Stimulated activated CD8-positive, alpha-beta memory T cell treated with anti-CD3 and anti-CD28 coated beads, Interleukin-12 subunit alpha, Interleukin-12 subunit beta, amount 100 ng/mL, for 24 hours (primary cell): ENCODE data around the gene ASPG.

Experiments
- DNase-seq: peaks from one replicate; pipeline ENCODE4 v3.0.0-alpha.2; 2020; ENCODE audit errors: extremely low read depth

Gene ASPG

GRCh38 chr14:104135904-104136471 is 50.5 kb downstream of the ASPG start:
- DNase-seq, result no peak

GRCh38 chr14:104136472-104137296 is 51.2 kb downstream of the ASPG start:
- no peak for DNase-seq

DNA sequence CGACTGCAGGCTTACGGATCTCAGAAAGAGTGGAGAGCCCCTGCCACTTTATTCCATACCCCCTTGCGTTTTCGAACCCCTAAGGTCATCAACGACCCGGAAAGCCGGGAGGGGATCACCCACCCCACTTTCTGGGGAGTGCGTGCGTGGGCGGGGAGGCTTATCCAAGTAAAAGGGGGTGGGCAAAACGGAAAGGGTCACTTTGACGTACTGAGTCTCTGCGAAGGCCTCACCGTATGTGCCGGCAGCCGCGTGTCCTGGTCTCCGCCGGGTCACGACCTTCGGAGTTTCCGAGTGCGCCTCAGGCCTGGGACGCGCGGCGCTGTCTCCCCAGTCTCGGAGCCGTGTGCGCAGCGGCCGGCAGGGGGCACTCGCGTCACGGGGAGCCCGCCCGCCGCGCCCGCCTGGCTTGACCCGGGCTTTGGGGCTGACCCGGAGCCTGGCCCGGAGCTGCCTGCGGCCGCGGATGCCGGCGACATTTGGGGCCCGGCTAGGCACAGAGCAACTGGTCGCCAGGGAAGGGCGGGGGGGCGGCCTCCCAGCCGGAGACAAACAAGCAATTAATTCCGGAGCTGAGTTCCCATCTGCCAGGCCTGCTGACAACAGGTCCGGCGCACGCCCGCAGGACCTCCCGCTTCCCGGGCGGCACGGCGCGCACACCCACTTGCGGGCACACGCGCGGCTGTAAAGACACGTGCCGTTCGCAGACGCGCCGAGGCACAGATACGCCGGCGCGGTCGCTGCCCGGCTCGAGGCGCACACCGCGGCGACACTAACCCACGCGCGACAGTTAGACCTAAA is 52.0 kb downstream of the ASPG start:
- DNase-seq, result no peak

GRCh38 chr14:104138098-104138717 is 52.7 kb downstream of the ASPG start, which contains the start of gene KIF26A:
TSS of gene KIF26A (plus strand) at chr14:104138587. CDS start at chr14:104138723, 136 bp downstream.
- DNase-seq, result no peak

- DNase-seq, result no peak
These were observed 53.4 kb downstream of the ASPG start for GRCh38 chr14:104138718-104139459.

- DNase-seq, result no peak
These were observed 54.1 kb downstream of the ASPG start for GRCh38 chr14:104139460-104140212.

DNA sequence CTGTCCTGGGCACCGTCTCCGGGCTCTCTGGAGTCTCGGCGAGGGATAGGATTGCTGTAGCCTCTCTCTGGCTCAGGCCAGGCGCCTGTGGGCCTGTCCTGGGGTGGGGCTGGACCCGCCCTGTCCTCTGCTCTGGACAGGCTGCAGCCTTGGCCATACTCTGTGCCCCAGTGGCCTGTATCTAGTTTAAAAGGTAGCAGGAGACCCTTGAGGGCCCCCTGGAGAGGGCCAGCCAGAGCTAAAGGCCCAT is 54.6 kb downstream of the ASPG start:
- no peak for DNase-seq

DNA sequence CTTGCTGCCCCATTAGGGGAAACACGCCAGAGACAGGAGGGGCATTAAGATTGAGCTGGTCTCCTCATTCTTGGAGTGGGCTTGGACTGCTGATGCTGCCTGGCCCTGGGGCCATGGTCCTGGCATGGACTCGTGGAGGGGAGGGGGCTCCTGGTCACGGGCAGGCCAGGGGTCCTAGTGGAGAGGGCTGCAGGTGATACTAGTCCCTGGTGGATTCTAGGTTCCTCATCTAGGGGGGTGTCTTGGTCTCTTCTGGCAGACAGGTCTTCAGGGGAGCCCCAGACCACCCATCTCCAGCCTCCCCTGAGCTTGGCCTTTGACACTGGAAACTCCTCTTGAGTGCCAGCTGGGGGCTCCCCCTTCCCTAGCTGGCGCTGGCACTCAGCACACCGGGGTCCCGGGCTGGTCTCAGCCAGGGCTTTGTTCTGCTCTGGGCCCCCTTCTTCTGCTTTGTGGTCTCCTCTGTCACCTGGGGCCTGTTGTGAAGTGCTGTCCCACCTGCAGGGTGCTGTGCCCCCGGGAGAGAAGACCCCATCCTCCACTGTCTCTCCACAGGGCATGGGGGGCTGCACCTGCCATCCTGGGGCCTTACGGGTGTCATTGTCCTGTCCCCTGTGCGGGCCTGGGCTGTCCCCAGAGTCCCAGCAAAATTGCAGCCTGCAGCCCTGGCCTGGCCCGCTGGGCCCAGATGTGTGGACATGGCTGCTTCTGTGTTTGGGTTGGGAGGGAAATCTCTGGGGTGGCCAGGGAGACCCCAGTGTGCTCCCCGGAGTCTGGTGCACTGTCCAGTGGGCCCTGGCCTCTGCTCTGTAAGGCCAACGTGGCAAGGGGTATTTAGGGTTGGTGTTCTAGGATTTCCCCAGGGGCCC is 55.2 kb downstream of the ASPG start:
- DNase-seq, result no peak

GRCh38 chr14:104141621-104142091 is 56.2 kb downstream of the ASPG start:
- DNase-seq, result no peak

GRCh38 chr14:104142136-104142945 is 56.8 kb downstream of the ASPG start:
- DNase-seq, result no peak

DNA sequence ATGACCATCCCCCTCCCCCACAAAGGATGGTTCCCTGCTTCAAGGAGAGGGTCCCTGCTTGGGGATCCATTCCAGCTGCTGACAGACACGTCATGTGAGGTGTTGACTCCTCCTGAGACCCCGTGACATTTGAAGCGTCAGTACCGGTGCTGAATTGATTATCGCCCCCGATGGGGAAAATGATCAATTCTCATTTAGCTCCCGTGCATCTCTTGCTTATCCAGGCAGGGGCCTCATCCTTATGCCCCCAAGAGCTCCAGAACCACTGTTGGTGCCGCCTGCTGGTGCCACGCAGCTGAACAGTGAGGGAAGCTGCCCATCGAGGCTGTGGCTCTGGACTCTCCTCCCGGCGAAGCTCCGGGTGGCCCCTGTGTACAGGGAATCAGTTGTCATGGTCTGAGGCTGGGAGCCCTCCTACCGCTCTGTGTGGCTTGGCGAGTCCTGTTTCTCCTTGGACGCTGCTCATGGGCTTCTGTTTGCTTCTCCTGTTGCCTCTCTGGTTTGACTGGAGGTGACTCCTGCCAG is 57.5 kb downstream of the ASPG start:
- no peak for DNase-seq

DNA sequence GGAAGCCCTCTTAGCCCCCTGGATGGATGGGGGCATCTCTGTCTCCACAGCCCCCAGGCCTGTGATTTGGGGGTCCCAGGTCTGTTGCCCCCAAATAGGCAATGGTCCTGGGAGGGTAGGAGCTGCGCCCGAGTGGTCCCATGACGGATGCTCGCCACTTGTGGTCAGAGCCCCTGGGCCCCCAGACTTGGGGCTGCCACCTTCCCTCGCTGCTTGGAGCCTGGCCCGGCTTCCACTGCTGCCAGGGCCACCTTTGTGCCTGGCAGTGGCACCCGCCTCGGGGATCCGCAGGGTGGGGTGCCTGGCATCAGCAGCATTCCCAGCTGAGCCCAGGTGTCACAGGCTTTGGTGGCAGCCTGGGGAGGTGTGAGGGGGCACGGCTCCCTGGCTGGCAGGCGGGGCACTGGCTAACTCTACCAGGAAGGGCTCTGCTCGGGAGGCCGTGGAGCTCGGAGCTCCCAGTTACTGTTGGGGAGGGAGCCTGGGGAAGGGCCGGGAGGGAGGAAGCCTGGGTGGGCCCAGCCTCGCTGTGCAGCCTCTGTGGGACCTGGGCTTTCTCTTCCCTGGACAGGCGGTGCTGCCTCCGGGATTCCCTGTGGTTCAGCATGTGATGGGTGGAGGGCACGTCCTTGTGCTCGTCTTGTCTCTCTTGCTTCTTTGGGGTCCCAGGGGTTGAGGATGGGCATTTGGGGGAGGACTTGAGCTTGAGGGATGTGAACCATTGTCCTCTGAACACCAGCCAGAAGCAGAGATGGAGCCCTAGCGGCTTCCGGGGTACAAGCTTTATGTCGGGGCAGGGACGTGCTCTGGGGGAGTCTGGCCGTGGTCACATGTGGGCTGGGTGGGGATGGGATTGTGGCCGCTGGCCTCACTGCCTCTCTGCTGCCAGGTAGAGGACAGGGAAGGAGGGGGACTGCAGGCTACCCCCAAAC is 58.3 kb downstream of the ASPG start:
- no peak for DNase-seq

- DNase-seq, result no peak
These were observed 58.9 kb downstream of the ASPG start for GRCh38 chr14:104144453-104144790.

DNA sequence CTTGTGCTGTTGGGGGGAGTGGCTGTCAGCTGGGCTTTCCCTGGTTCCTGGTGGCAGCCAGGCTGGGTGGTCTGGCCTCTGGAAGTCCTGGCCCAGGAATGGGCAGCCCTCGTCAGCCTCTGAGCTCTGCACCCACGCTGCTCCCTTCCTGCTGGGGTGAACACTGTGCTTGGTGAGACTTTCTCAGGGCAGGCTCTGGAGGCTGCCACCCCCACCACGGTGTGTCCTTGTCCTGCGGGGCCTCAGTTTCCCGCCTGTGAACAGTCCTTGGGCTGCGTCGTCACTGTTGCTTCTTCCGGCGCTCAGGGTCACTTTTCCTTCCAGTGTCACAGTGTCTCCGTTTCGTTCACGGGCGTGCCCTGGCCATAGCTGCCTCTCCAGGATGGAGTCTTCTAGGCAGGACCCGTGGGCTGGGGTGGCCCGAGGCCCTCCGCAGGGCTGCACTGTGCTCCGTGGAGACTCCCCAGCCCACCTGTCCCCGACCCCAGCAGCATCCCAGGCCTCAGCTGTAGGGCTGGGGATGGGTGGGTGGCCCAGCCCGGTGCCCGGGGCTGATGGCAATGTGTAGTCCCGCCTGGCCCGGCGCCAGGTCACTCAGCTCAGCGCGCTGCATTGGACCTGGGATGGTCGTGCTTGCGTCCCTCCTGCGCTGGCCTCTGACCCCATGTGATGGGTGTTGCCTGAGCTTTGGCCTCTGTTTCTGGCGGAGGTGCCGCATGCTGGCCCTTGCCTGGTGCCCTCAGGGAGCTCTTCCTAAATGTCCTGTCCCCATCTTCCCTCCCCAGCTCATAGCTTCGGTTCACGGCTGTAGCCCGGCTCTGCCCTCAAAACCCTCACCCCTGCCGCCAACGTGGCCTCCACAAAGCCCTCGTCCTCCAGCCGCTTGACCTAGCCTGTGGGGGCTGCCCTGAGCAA is 59.7 kb downstream of the ASPG start:
- no peak for DNase-seq

DNA sequence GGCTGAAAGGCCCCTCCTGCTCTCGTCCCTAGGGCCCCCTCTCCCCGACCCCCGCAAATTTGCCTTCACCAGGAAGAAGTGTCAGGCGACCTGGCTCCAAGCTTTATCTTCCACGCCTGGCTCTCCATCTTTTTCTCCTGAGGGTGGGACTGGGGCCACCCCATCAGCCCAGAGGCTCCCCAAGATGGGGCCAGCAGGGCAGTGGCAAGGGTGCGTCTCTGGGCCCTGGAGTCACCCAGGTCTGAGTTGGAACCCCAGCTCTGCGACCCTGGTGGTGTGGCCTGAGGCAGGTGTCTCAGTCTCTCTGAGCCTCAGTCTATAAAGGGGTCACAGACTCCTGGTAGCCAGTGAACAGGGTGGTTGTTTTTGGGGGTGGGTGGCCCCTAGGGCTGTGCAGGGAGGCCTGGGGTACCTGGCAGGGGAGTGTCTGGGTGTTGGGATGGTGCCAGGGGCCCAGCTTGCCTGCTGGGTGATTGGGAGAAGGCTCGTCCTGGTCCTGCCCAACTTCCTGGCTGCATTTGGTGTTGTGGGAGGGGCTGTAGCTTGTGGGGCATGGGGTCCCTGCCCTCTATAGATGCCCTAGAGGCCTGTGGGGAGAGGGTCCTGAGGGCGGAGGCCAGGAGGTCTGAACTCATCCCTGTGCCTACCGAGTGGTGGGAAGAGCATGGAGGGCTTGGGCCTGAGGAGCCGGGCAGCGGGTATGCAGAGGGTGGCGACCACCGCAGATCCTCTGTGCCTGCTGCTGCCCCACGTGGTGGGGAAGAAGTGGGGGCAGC is 60.5 kb downstream of the ASPG start:
- no peak for DNase-seq
